ENCODE data around the gene AKNA.
"Not testable (repeated sequence)": the region's sequence is repeated elsewhere in the genome, so short reads cannot be mapped to it uniquely, and the experiment has no call there.

AKNA gene

DNA sequence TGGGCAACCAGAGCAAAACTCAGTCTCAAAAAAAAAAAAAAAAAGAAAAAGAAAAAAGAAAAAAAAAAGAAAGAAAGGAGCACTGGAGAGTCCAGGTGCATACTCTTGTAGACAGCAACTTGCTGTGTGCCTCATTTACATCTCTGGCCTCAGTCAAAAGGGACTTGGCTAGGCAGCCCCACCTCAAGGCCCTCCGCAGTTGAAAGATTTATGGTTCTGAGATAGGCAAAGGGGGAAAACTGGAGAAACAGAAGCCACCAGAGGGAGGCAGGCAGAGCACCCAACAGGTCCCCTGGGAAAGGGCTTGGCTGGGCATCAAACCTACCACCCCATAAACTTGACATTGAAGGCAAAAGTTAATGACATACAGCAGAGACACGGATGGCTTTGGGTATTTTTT is 52.0 kb downstream of the AKNA start:
- no peak for DNase-seq

DNA sequence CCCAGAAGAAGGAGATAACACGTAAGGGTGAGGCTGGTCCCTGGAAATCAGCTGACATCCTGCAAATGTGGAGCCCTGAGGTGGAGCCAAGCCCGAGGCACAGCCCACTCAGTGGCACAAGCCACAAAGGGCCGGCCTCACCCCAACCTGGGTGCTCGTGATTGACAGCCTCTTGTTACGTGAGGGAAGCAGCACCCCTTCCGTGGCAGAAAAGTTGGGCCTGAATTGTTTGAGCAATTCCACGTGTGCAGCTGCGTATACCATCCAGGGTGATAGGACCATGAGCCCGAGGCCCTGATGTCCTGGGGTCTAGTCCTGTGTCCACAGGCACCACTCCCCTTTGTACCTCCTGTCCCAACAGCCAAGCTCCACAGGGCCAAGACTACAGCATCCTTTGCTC is 53.3 kb downstream of the AKNA start:
- no peak for DNase-seq

DNA sequence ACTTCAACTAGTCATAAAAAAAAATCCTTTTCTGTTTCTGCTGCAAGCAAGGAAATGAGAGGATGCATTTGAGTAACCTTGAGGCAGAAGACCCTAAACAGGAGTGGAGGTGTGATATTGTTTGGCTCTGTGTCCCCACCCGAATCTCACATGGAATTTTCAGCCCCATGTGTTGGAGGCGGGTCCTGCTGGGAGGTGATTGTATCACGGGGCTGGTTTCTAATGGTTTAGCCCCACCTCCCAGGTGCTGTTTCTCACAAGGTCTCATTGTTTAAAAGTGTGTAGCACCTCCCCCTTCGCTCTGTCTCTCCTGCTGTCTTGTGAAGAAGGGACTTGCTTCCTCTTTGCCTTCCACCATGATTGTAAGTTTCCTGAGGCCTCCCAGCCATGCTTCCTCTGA is 54.1 kb downstream of the AKNA start:
- DNase-seq, result not testable (repeated sequence)

DNA sequence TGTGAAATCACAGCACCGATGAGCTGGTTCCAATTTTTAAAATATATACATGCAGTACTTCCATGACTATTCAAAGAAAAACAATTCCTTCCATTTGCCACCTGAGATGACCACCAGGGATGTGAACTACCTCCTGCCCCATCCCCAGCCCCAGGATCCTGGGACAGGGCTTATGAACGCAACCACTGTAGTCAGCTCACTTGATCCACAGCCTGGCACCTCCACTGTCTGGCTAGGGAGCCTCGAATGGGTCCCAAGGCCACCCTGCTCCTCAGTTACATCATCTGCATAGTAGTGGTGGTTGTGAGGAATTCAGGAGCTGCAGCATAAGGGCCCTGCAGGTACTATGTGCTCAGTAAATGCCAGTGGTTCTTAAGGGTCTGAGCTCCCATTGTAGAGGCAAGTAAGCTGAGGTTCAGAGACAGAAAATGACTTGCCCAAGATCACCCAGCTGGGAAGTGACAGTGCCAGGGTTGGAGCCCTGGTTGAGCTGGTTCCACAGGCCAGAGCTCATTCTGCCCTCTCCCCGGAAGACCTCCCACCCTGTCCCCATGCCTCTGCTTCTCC is 55.2 kb downstream of the AKNA start:
- not testable (repeated sequence) for DNase-seq

DNA sequence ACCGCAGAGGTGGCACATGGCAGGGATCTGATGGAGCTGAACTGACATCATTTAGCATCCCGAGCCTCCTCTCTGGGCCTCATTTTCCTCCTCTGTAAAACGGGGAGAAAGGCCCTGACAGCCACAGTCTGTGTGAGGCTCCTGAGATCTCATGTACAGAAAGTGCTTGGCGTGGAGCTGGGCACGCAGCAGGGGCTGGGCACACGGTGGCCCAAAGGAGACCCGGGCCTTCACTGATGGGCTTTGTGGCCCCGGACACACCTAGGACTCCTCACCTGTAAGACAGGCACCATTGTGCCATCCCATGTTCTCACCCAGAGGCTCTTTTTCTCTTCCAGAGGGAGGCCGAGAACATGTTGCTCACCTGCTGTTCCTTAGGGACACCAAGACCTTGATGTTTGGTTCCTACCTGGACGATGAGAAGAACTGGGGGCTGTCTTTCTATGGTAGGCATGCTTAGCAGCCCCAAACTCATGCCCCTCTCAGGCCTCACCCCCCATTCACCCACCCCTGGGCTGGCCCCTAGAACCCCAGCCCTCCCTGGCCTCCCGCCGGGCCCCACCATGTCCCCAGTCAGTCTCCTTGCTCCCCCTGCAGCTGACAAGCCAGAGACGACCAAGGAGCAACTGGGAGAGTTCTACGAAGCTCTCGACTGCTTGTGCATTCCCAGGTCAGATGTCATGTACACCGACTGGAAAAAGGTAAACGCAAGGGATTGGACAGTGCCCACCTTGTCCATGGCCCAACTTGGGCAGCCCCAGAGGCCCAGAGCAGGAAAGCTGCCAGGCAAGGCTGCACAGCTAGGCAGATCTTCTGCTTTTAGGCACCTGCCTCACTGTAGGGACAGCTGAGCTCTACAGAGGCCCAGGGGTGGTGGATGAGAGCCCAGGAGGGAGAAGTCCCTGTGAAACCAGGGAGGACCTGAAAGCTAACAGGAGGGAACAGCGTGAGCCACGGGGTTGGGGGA is 56.3 kb downstream of the AKNA start:
- not testable (repeated sequence) for DNase-seq

DNA sequence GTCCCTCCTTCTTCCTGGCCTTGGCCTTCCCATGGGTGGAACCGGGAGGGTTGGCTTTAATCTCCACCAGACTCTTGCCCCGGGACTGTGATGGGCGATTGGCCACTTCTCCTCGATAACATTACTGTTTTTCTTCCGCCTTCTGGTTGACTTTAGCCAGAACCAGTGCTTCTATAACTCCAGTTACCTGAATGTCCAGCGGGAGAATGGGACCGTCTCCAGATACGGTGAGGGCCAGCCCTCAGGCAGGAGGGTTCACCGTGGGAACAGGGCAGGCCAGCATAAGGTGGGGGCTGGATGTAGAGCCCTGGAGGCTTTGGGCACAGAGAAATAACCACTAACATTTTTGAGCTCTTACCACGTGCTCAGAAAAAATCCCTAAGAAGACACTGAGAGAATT is 57.1 kb downstream of the AKNA start:
- DNase-seq, result no peak

DNA sequence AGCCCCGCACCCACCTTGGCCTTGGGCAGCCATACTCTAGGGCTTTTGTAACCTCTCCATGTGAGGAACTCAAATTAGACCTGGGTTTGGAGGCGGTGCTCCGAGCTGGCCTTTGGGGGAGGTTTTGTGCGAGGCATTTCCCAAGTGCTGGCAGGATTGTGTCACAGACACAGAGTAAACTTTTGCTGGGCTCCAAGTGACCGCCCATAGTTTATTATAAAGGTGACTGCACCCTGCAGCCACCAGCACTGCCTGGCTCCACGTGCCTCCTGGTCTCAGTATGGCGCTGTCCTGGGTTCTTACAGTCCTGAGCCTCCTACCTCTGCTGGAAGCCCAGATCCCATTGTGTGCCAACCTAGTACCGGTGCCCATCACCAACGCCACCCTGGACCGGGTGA is 58.2 kb downstream of the AKNA start, which contains the start of gene ORM2:
Gene ORM2, plus strand, starts transcription at position 245 of the 398 bp plus-strand sequence. Its CDS starts 36 bp downstream, at position 281.
- DNase-seq, result not testable (repeated sequence)

DNA sequence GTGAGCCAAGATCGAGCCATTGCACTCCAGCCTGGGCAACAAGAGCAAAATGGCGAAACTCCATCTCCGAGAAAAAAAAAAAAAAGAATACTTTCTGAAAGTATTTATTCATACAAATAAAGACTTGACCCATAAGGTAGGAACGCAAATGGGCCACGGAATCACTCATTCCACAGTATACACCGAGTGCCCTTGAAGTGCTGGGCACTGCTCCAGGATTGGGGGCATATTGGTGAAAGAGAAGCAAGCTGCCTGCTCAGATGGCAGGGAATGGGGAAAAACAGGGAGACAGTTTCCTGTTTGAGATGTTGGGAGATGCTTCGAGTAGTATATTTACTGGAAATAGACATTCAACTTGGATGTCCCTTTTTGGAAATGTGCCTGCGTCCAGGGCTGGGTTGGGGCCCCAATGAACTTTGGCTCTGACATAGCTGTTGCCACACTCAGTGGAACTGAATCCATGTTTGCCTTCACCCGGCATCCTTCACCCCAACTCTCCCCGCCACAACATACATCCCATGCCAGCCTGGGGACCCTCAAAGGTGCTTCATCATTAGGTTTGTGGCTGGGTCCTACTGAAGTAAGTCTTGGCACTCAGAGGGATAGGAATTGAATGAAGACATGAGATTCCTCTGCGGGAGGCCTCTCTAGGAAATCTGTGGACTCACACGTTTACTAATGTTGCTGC is 58.7 kb downstream of the AKNA start:
- not testable (repeated sequence) for DNase-seq

DNA sequence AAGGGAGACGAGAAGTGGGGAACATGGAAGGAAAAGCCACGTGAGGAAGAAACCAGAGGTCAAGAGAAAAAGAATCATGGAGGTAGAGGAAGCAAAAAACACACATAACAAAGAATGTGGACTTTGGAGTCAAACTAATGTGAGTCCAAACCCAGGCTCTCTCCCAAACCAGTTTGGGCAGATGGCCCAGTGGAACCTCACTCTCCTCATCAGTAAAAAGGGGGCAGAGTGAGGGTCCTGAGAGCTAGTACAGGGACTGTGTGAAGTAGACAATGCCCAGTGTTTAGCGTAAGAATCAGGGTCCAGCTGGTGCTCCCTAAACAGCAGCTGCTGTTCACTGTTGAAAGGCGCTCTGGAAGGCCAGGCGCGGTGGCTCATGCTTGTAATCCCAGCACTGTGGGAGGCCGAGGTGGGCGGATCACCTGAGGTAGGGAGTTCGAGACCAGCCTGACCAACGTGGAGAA is 59.4 kb downstream of the AKNA start:
- DNase-seq, result not testable (repeated sequence)

DNA sequence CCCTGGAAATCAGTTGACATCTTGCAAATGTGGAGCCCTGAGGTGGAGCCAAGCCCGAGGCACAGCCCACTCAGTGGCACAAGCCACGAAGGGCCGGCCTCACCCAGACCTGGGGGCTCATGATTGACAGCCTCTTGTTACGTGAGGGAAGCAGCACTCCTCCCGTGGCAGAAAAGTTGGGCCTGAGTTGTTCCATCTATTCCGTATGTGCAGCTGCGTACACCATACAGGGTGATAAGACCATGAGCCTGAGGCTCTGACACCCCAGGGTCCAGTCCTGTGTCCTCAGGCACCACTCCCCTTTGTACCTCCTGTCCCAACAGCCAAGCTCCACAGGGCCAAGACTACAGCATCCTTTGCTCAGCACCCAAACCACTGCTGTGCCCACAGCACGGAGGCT is 60.0 kb downstream of the AKNA start:
- no peak for DNase-seq

DNA sequence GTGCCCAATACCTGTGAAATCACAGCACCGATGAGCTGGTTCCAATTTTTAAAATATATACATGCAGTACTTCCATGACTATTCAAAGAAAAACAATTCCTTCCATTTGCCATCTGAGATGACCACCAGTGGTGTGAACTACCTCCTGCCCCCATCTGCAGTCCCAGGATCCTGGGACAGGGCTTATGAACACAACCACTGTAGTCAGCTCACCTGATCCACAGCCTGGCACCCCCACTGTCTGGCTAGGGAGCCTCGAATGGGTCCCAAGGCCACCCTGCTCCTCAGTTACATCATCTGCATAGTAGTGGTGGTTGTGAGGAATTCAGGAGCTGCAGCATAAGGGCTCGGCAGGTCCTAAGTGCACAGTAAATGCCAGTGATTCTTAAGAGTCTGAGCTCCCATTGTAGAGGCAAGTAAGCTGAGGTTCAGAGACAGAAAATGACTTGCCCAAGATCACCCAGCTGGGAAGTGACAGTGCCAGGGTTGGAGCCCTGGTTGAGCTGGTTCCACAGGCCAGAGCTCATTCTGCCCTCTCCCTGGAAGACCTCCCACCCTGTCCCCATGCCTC is 62.0 kb downstream of the AKNA start:
- not testable (repeated sequence) for DNase-seq

DNA sequence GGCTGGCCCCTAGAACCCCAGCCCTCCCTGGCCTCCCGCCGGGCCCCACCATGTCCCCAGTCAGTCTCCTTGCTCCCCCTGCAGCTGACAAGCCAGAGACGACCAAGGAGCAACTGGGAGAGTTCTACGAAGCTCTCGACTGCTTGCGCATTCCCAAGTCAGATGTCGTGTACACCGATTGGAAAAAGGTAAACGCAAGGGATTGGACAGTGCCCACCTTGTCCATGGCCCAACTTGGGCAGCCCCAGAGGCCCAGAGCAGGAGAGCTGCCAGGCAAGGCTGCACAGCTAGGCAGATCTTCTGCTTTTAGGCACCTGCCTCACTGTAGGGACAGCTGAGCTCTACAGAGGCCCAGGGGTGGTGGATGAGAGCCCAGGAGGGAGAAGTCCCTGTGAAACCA is 62.8 kb downstream of the AKNA start:
- DNase-seq, result not testable (repeated sequence)

DNA sequence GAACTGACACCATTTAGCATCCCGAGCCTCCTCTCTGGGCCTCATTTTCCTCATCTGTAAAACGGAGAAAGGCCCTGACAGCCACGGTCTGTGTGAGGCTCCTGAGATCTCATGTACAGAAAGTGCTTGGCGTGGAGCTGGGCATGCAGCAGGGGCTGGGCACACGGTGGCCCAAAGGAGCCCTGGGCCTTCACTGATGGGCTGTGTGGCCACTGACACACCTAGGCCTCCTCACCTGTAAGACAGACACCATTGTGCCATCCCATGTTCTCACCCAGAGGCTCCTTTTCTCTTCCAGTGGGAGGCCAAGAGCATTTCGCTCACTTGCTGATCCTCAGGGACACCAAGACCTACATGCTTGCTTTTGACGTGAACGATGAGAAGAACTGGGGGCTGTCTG is 63.3 kb downstream of the AKNA start:
- no peak for DNase-seq

DNA sequence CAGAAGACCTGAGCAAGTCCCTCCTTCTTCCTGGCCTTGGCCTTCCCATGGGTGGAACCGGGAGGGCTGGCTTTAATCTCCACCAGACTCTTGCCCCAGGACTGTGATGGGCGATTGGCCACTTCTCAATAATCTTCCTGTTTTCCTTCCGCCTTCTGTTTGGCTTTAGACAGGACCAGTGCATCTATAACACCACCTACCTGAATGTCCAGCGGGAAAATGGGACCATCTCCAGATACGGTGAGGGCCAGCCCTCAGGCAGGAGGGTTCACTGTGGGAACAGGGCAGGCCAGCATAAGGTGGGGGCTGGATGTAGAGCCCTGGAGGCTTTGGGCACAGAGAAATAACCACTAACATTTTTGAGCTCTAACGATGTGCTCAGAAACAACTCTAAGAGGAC is 63.9 kb downstream of the AKNA start:
- DNase-seq, result not testable (repeated sequence)

DNA sequence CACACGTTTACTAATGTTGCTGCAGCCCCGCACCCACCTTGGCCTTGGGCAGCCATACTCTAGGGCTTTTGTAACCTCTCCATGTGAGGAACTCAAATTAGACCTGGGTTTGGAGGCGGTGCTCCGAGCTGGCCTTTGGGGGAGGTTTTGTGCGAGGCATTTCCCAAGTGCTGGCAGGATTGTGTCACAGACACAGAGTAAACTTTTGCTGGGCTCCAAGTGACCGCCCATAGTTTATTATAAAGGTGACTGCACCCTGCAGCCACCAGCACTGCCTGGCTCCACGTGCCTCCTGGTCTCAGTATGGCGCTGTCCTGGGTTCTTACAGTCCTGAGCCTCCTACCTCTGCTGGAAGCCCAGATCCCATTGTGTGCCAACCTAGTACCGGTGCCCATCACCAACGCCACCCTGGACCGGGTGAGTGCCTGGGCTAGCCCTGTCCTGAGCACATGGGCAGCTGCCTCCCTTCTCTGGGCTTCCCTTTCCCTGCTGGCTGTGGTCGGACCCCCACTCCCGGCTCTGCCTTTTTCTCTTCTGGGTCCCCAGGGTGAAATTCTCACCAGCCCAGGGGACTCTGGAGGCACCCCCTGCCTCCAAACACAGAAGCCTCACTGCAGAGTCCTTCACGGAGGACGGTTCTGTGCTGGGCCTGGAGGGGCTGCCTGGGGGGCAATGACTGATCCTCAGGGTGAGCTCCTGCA is 64.8 kb downstream of the AKNA start, which contains the start of gene ORM1:
Gene ORM1, plus strand, starts transcription at position 268 of the 701 bp plus-strand sequence. Its CDS starts 36 bp downstream, at position 304.
- DNase-seq, result not testable (repeated sequence)

DNA sequence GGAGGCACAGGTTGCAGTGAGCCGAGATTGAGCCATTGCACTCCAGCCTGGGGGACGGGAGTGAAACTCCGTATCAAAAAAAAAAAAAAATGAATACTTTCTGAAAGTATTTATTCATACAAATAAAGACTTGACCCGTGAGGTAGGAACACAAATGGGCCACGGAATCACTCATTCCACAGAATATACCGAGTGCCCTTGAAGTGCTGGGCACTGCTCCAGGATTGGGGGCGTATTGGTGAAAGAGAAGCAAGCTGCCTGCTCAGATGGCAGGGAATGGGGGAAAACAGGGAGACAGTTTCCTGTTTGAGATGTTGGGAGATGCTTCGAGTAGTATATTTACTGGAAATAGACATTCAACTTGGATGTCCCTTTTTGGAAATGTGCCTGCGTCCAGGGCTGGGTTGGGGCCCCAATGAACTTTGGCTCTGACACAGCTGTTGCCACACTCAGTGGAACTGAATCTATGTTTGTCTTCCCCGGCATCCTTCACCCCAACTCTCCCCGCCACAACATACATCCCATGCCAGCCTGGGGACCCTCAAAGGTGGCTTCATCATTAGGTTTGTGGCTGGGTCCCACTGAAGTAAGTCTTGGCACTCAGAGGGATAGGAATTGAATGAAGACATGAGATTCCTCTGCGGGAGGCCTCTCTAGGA is 65.5 kb downstream of the AKNA start:
- DNase-seq, result not testable (repeated sequence)

DNA sequence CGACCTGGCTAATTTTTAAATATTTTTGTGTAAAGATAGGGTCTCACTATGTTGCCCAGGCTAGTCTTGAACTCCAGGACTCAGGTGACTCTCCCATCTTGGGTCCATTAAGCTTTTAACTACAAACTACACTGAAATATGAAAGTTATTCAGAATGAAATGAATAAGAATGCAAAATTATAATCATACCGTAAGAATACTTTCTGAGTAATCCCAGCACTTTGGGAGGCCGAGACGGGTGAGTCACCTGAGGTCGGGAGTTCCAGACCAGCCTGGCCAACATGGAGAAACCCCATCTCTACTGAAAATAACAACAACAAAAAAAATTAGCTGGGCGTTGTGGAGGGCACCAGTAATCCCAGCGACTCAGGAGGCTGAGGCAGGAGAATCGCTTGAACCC is 66.0 kb downstream of the AKNA start:
- DNase-seq, result peak; percentile 65

DNA sequence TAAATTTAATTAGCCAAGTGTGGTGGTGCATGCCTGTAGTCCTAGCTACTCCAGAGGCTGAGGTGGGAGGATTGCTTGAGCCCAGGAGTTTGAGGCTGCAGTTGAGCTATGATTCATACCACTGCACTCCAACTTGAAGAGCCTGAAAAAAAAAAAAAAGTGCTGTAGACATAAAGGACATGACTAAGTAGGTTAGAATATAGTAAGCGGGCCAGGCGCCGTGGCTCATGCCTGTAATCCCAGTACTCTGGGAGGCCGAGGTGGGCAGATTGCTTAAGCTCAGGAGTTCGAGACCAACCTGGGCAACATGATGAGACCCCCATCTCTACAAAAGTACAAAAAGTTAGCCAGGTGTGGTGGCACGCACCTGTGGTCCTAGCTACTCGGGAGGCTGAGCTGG is 67.1 kb downstream of the AKNA start:
- peak; percentile 26 for DNase-seq

DNA sequence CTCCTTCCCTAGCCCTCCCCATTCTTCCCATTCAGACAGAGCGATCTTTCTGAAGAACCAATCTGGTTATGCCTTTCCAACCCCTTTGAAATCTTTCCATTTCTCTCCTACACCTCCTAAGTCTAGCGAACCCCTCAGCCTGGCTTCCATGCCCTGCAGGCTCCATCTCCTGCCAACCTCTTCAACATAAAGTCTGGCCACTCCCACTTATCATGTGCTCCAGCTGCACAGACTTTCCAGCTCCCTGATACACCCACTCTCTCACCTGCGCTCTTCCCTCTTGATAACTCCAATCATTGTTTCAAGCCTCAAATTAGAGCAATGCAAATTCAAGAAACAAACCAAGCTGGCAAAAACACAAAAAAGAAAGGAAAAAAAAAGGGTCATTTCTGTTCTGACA is 68.6 kb downstream of the AKNA start:
- no peak for DNase-seq

DNA sequence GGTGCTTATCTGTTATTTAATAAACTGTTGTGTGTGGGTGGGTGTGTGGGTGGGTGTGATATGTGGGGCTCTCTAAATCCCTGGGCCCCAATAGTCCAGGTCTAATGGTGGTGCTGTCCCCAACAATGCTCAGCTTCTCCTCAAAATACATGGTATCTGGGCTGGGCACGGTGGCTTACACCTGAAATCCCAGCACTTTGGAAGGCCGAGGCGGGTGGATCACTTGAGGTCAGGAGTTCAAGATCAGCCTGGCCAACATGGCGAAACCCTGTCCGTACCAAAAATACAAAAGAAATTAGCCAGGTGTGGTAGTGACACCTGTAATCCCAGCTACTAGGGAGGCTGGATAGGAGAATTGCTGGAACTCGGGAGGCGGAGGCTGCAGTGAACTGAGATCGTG is 69.4 kb downstream of the AKNA start:
- no peak for DNase-seq

DNA sequence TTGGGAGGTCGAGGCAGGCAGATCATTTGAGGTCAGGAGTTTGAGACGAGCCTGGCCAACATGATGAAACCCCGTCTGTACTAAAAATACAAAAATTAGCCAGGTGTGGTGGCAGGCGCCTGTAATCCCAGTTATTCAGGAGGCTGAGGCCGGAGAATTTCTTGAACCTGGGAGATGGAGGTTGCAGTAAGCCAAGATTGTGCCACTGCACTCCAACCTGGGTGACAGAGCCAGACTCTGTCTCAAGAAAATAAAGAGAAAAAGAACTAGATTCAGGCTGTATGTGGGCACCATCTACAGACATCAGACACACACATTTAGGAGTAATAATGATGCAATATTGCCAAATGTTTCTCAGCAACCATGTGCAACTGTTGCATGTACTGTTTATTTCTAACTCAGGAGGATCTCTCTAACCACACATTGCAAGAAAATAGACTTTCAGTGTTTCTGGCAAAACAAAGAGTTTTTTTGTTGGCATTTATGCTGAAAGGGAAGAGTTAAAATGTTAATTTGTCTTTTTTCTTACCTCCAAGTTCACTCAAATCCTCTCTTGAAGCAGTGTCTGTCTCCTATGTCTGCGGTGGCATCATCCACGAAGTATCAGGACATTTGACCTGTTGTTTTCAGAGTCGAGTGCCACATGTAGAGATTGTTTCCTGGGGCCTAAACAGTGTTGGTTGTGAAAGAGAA is 70.0 kb downstream of the AKNA start:
- DNase-seq, result peak; percentile 34
